GM12878 (cell line): ENCODE data around the gene SRGAP2.
"Not testable (repeated sequence)": the region's sequence is repeated elsewhere in the genome, so short reads cannot be mapped to it uniquely, and the experiment has no call there.

Source experiments
- MAX ChIP-seq: IDR thresholded peaks from 2 replicates; pipeline ENCODE4 v1.6.1; 2012; ENCODE audit warnings: low read depth, low read length, improper control_type of control experiment
- SMC3 ChIP-seq: IDR thresholded peaks from 2 replicates; pipeline ENCODE4 v1.6.1; 2011; ENCODE audit warnings: low read length, improper control_type of control experiment, borderline replicate concordance
- TF ChIP-seq, protein P1 (sequence below), 3 experiments: IDR thresholded peaks in 2 of 3; conservative IDR thresholded peaks in 1 of 3; 2 replicates each; pipeline ENCODE4 v1.5.1; 2011; ENCODE audit warnings: low read depth in 3 of 3, low read length in 3 of 3, mild to moderate bottlenecking in 3 of 3, control low read depth in 2 of 3, moderate library complexity in 2 of 3, inconsistent platforms in 1 of 3, mixed read lengths in 1 of 3; ENCODE audit not compliant: control insufficient read depth in 2 of 3, insufficient read depth in 1 of 3; ENCODE audit errors: extremely low read depth in 1 of 3

DNA sequence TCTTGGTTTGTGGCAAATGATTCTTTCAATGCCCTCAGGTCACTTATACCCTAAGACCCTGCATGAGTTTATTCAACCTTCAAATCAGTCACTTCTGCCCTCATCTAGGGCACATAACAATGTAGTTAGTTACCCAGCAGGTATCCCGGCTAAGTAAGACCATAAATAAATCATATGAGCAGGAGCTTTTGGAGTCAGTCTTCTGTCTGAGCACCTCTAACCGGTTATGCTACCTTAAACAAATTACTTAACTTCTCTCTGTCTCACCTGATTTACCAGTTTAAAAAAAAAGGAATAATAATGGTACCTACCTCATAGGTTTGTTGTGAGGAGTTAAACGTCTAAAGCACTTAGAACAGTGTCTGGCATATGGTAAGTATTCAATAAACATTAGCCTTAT, 17.6 kb upstream of the SRGAP2 start:
- TF ChIP-seq MAX, SMC3: not testable (repeated sequence)
- TF ChIP-seq, protein P1, sequence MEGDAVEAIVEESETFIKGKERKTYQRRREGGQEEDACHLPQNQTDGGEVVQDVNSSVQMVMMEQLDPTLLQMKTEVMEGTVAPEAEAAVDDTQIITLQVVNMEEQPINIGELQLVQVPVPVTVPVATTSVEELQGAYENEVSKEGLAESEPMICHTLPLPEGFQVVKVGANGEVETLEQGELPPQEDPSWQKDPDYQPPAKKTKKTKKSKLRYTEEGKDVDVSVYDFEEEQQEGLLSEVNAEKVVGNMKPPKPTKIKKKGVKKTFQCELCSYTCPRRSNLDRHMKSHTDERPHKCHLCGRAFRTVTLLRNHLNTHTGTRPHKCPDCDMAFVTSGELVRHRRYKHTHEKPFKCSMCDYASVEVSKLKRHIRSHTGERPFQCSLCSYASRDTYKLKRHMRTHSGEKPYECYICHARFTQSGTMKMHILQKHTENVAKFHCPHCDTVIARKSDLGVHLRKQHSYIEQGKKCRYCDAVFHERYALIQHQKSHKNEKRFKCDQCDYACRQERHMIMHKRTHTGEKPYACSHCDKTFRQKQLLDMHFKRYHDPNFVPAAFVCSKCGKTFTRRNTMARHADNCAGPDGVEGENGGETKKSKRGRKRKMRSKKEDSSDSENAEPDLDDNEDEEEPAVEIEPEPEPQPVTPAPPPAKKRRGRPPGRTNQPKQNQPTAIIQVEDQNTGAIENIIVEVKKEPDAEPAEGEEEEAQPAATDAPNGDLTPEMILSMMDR (IDR thresholded peaks at IDR 0.05 in 2 of 3, conservative IDR thresholded peaks at IDR 0.05 in 1 of 3; ENCODE audit: control insufficient read depth in 2 of 3, extremely low read depth in 1 of 3, insufficient read depth in 1 of 3, low read depth in 3 of 3, low read length in 3 of 3), result not testable (repeated sequence)
